Glomerular visceral epithelial cell (primary cell): Measurements from ENCODE around the gene VN1R4.
"Not testable (repeated sequence)": the region's sequence is repeated elsewhere in the genome, so short reads cannot be mapped to it uniquely, and the experiment has no call there.

Experiments
- DNase-seq: peaks from one replicate; pipeline ENCODE4 v3.0.0-alpha.2; 2016; ENCODE audit errors: extremely low spot score

The VN1R4 gene

GRCh38 chr19:53267623-53268022 is at the start of gene VN1R4:
TSS of gene VN1R4 (minus strand) at chr19:53267723. CDS start at chr19:53267665, 58 bp downstream.
- DNase-seq: not testable (repeated sequence)

- no peak for DNase-seq
Observed at GRCh38 chr19:53311897-53312296, 44.4 kb upstream of the VN1R4 start.

GRCh38 chr19:53311044-53311443 is 43.5 kb upstream of the VN1R4 start:
- DNase-seq: no peak

- no peak for DNase-seq
Observed at GRCh38 chr19:53308339-53308811, 40.9 kb upstream of the VN1R4 start.

GRCh38 chr19:53301341-53301740 is 33.8 kb upstream of the VN1R4 start:
- DNase-seq: not testable (repeated sequence)

- DNase-seq: no peak
Observed at GRCh38 chr19:53294786-53295441, 27.4 kb upstream of the VN1R4 start.

GRCh38 chr19:53290758-53291549 is 23.4 kb upstream of the VN1R4 start:
- DNase-seq: no peak

GRCh38 chr19:53285087-53285486 is 17.6 kb upstream of the VN1R4 start:
- DNase-seq: no peak

- not testable (repeated sequence) for DNase-seq
Observed at GRCh38 chr19:53281947-53282346, 14.4 kb upstream of the VN1R4 start.

- DNase-seq: no peak
Observed at GRCh38 chr19:53275480-53275879, 8.0 kb upstream of the VN1R4 start.

- no peak for DNase-seq
Observed at GRCh38 chr19:53272044-53272443, 4.5 kb upstream of the VN1R4 start.

GRCh38 chr19:53269861-53270260 is 2.3 kb upstream of the VN1R4 start:
- DNase-seq: not testable (repeated sequence)

GRCh38 chr19:53257715-53258342 is 9.7 kb downstream of the VN1R4 start, which contains the start of gene VN1R2:
TSS of gene VN1R2 (plus strand) at chr19:53258292. CDS start at chr19:53258376, 84 bp downstream.
- not testable (repeated sequence) for DNase-seq

- DNase-seq: no peak
Observed at GRCh38 chr19:53254411-53255341, 12.8 kb downstream of the VN1R4 start, which contains the start of gene ZNF677. TSS of gene ZNF677 (minus strand) at chr19:53254873. CDS start at chr19:53251550, 3,323 bp downstream.

GRCh38 chr19:53246498-53246897 is 21.0 kb downstream of the VN1R4 start:
- DNase-seq: no peak

GRCh38 chr19:53237114-53237777 is 30.3 kb downstream of the VN1R4 start:
- no peak for DNase-seq

GRCh38 chr19:53224606-53225005 is 42.9 kb downstream of the VN1R4 start:
- no peak for DNase-seq

- DNase-seq: not testable (repeated sequence)
Observed at GRCh38 chr19:53222716-53223115, 44.8 kb downstream of the VN1R4 start.
